ENCODE results near the gene INF2. TPM values are rescaled to one million over a fixed set of nuclear protein-coding genes. Genes with fewer than 3 reads are reported as not detected.

INF2 gene
- total and polyA plus RNA-seq, 4 donors = 13.1 to 51.6 (median 25.5) TPM

GRCh38 chr14:104722938-104723650 lies 33.7 kb downstream of the INF2 start:
- H3K9ac ChIP-seq (ENCODE audit: low read depth in 1 of 2, low read length in 2 of 2) = no peak overlapping the region
- H3K27me3 ChIP-seq (ENCODE audit: control insufficient read depth in 4 of 4, insufficient read depth in 4 of 4, low read length in 3 of 4) = no peaks in the 10 kb centered on the region
- no peak for TF ChIP-seq NR2F2 (IDR thresholded peaks at IDR 0.05)
- TF ChIP-seq GABPA (IDR thresholded peaks at IDR 0.05 in 1 of 2, conservative IDR thresholded peaks at IDR 0.05 in 1 of 2) = no peak
- peaks cover 0 to 5% (median 4%) of the 10 kb centered on the region in 4 donors for H3K36me3 ChIP-seq (ENCODE audit: control insufficient read depth in 4 of 4, insufficient read depth in 3 of 4, low read depth in 1 of 4, low read length in 3 of 4)
- no peaks in the 10 kb centered on the region for H3K9me3 ChIP-seq (ENCODE audit: control insufficient read depth in 4 of 4, low read length in 3 of 4)
- peak overlapping the region in 1 of 2 donors; percentile 93 for H3K27ac ChIP-seq (ENCODE audit: low read depth in 1 of 2, low read length in 2 of 2)
- DNase-seq (ENCODE audit: low spot score) = no peak
- peak overlapping the region in 1 of 3 donors; percentile 76 for H3K4me3 ChIP-seq (ENCODE audit: low read depth in 1 of 3, low read length in 3 of 3)
- H3K4me1 ChIP-seq (ENCODE audit: control insufficient read depth in 4 of 4, insufficient read depth in 4 of 4, low read length in 3 of 4) = peaks cover 18 to 51% (median 32%) of the 10 kb centered on the region in 4 donors
- WGBS = 44% methylated on average over 26 of the region's 26 CpGs

- Histone ChIP-seq H3K4me1 (ENCODE audit: control insufficient read depth in 4 of 4, insufficient read depth in 4 of 4, low read length in 3 of 4) (peaks cover 18 to 52% (median 33%) of the 10 kb centered on the region in 4 donors), H3K36me3 (ENCODE audit: control insufficient read depth in 4 of 4, insufficient read depth in 3 of 4, low read depth in 1 of 4, low read length in 3 of 4) (peaks cover 0 to 5% (median 4%) of the 10 kb centered on the region in 4 donors), H3K27ac (ENCODE audit: low read depth in 1 of 2, low read length in 2 of 2) (peak within 1 kb of the TSS; percentile 93 to 97), H3K4me3 (ENCODE audit: low read depth in 1 of 3, low read length in 3 of 3) (peak within 1 kb of the TSS; percentile 51 to 76 (median 55)), H3K9me3 (ENCODE audit: control insufficient read depth in 4 of 4, low read length in 3 of 4) (no peaks in the 10 kb centered on the region), H3K27me3 (ENCODE audit: control insufficient read depth in 4 of 4, insufficient read depth in 4 of 4, low read length in 3 of 4) (no peaks in the 10 kb centered on the region), H3K9ac (ENCODE audit: low read depth in 1 of 2, low read length in 2 of 2) (peak within 1 kb of the TSS; percentile 52 to 76)
- under 1% methylated on average over 82 of the region's 82 CpGs for WGBS
- peak; percentile 80 for DNase-seq (ENCODE audit: low spot score)
- TF ChIP-seq FOXA2 (IDR thresholded peaks at IDR 0.05) (no peak), YY1 (IDR thresholded peaks at IDR 0.05) (peak; percentile 85), CTCF (IDR thresholded peaks at IDR 0.05; ENCODE audit: low read depth, low read length, missing input control) (peak; percentile 87), RXRA (IDR thresholded peaks at IDR 0.05) (peak; percentile 12 to 20), TAF1 (conservative IDR thresholded peaks at IDR 0.05) (no peak), EGR1 (IDR thresholded peaks at IDR 0.05; ENCODE audit: low read depth in 2 of 2) (peak in 1 of 2 donors; percentile 17), RAD21 (IDR thresholded peaks at IDR 0.05) (peak; percentile 58 to 67)
- TF ChIP-seq, protein P1, sequence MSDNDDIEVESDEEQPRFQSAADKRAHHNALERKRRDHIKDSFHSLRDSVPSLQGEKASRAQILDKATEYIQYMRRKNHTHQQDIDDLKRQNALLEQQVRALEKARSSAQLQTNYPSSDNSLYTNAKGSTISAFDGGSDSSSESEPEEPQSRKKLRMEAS (IDR thresholded peaks at IDR 0.05) = no peak
- TF ChIP-seq, protein P2, sequence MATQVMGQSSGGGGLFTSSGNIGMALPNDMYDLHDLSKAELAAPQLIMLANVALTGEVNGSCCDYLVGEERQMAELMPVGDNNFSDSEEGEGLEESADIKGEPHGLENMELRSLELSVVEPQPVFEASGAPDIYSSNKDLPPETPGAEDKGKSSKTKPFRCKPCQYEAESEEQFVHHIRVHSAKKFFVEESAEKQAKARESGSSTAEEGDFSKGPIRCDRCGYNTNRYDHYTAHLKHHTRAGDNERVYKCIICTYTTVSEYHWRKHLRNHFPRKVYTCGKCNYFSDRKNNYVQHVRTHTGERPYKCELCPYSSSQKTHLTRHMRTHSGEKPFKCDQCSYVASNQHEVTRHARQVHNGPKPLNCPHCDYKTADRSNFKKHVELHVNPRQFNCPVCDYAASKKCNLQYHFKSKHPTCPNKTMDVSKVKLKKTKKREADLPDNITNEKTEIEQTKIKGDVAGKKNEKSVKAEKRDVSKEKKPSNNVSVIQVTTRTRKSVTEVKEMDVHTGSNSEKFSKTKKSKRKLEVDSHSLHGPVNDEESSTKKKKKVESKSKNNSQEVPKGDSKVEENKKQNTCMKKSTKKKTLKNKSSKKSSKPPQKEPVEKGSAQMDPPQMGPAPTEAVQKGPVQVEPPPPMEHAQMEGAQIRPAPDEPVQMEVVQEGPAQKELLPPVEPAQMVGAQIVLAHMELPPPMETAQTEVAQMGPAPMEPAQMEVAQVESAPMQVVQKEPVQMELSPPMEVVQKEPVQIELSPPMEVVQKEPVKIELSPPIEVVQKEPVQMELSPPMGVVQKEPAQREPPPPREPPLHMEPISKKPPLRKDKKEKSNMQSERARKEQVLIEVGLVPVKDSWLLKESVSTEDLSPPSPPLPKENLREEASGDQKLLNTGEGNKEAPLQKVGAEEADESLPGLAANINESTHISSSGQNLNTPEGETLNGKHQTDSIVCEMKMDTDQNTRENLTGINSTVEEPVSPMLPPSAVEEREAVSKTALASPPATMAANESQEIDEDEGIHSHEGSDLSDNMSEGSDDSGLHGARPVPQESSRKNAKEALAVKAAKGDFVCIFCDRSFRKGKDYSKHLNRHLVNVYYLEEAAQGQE (IDR thresholded peaks at IDR 0.05) = peak; percentile 15
Observed at GRCh38 chr14:104723651-104724406, 34.4 kb downstream of the INF2 start, which contains the start of gene ADSS1. Gene ADSS1 (plus strand): TSS chr14:104724229. CDS start chr14:104724271, 42 bp downstream.
